DND-41 (cell line): ENCODE data around the gene TMPRSS3.

Experiments
- ATAC-seq: fragments of 200-7000 bp; cut with Tn5 transposase; 3 replicates; pipeline ENCODE4 v1.9.1; 2021; ENCODE audit warnings: low read depth; ENCODE audit not compliant: insufficient read depth
- DNase-seq: peaks from one replicate; pipeline ENCODE4 v3.0.0-alpha.2; 2020
- H2AFZ ChIP-seq: 2 replicates; pipeline ENCODE4 v1.6.0; 2012; ENCODE audit warnings: low read depth, low read length
- H3K27ac ChIP-seq: 2 replicates; pipeline ENCODE4 v1.5.1; 2012; ENCODE audit warnings: low read length, inconsistent platforms
- H3K27me3 ChIP-seq: fragments of 200-600 bp; sonication (generic); 2 replicates; pipeline ENCODE4 v1.6.0; 2012; ENCODE audit warnings: low read length, mild to moderate bottlenecking, inconsistent platforms; ENCODE audit not compliant: insufficient read depth, poor library complexity
- H3K36me3 ChIP-seq: 2 replicates; pipeline ENCODE4 v1.5.1; 2012; ENCODE audit warnings: low read length, inconsistent platforms; ENCODE audit not compliant: insufficient read depth
- H3K4me1 ChIP-seq: 2 replicates; pipeline ENCODE4 v1.5.1; 2012; ENCODE audit warnings: mild to moderate bottlenecking, low read length; ENCODE audit not compliant: insufficient read depth
- H3K4me2 ChIP-seq: 2 replicates; pipeline ENCODE4 v1.6.0; 2012; ENCODE audit warnings: mild to moderate bottlenecking, moderate library complexity, low read length, inconsistent platforms; ENCODE audit not compliant: insufficient read depth
- H3K4me3 ChIP-seq, 2 experiments: fragments of 200-600 bp in 1 of 2; shearing (Covaris generic) in 1 of 2; 2 replicates each; pipeline ENCODE4 v1.5.1; 2012 to 2016; ENCODE audit warnings: inconsistent platforms in 2 of 2, low read length in 2 of 2, mild to moderate bottlenecking in 2 of 2, low read depth in 1 of 2, moderate library complexity in 1 of 2
- H3K79me2 ChIP-seq: 2 replicates; pipeline ENCODE4 v1.6.0; 2012; ENCODE audit warnings: low read length, inconsistent platforms; ENCODE audit not compliant: insufficient read depth
- H3K9ac ChIP-seq: 2 replicates; pipeline ENCODE4 v1.6.0; 2012; ENCODE audit warnings: low read depth, mild to moderate bottlenecking, inconsistent platforms, low read length, moderate library complexity
- H3K9me3 ChIP-seq: 2 replicates; pipeline ENCODE4 v1.5.1; 2012; ENCODE audit warnings: low read length, moderate library complexity, mild to moderate bottlenecking, inconsistent platforms; ENCODE audit not compliant: insufficient read depth, severe bottlenecking
- H4K20me1 ChIP-seq: 2 replicates; pipeline ENCODE4 v1.6.0; 2012; ENCODE audit warnings: low read length; ENCODE audit not compliant: insufficient read depth
- CTCF ChIP-seq: IDR thresholded peaks from 2 replicates; pipeline ENCODE4 v1.5.1; 2012; ENCODE audit warnings: borderline replicate concordance, low read length, moderate library complexity, mild to moderate bottlenecking; ENCODE audit not compliant: poor library complexity, severe bottlenecking; ENCODE audit errors: extremely low read depth
- EZH2 ChIP-seq: IDR thresholded peaks from 3 replicates; pipeline ENCODE4 v1.6.1; 2012; ENCODE audit warnings: borderline replicate concordance, low read depth, mild to moderate bottlenecking, moderate library complexity, low read length, inconsistent platforms; ENCODE audit not compliant: severe bottlenecking

Gene TMPRSS3

GRCh38 chr21:42429021-42429420 is 33.2 kb upstream of the TMPRSS3 start:
- Histone ChIP-seq H3K27ac (peak overlapping the region; percentile 3; the same call in 1 of the 2 replicates), H3K4me3 (no peak overlapping the region), H2AFZ (no peak overlapping the region), H3K4me1 (peaks cover 31% of the 10 kb centered on the region), H3K9ac (no peak overlapping the region), H4K20me1 (no peaks in the 10 kb centered on the region), H3K4me2 (no peak overlapping the region), H3K9me3 (peaks cover 10% of the 10 kb centered on the region), H3K36me3 (peaks cover 84% of the 10 kb centered on the region), H3K27me3 (no peaks in the 10 kb centered on the region), H3K79me2 (0 out of 2 replicates have a peak, but pooled peaks cover 9% of the 10 kb centered on the region)
- TF ChIP-seq CTCF (no peak), EZH2 (no peak)
- DNase-seq: no peak
- ATAC-seq: no peak

- Histone ChIP-seq H2AFZ (no peak overlapping the region), H3K27ac (peak overlapping the region; percentile 94; the same call in 1 of the 2 replicates), H3K4me3 (no peak overlapping the region), H3K36me3 (peaks cover 84% of the 10 kb centered on the region), H3K9me3 (peaks cover 10% of the 10 kb centered on the region), H3K4me1 (peaks cover 42% of the 10 kb centered on the region), H4K20me1 (no peaks in the 10 kb centered on the region), H3K9ac (no peak overlapping the region), H3K27me3 (no peaks in the 10 kb centered on the region), H3K79me2 (peaks cover 12% of the 10 kb centered on the region; the same call in 1 of the 2 replicates), H3K4me2 (no peak overlapping the region)
- TF ChIP-seq EZH2 (no peak), CTCF (no peak)
- DNase-seq: no peak
- ATAC-seq: no peak
Measured at GRCh38 chr21:42427809-42428419, 32.1 kb upstream of the TMPRSS3 start.

GRCh38 chr21:42426876-42427480 is 31.1 kb upstream of the TMPRSS3 start:
- Histone ChIP-seq H3K27me3 (no peaks in the 10 kb centered on the region), H3K4me2 (no peak overlapping the region), H4K20me1 (no peaks in the 10 kb centered on the region), H3K36me3 (peaks cover 84% of the 10 kb centered on the region), H3K4me3 (no peak overlapping the region), H3K9me3 (peaks cover 3% of the 10 kb centered on the region), H3K27ac (peak overlapping the region; percentile 94), H3K79me2 (peaks cover 19% of the 10 kb centered on the region), H3K4me1 (peaks cover 52% of the 10 kb centered on the region), H2AFZ (no peak overlapping the region), H3K9ac (peak overlapping the region; percentile 61; the same call in 1 of the 2 replicates)
- no peak for ATAC-seq
- TF ChIP-seq EZH2: no peak
- TF ChIP-seq CTCF: no peak
- no peak for DNase-seq
